NCI-H748 (cell line): Measurements from ENCODE around the gene ITIH1.
"Not testable (repeated sequence)": the region's sequence is repeated elsewhere in the genome, so short reads cannot be mapped to it uniquely, and the experiment has no call there.

ENCODE experiments used
- DNase-seq: peaks from one replicate; lab custom pipeline; 2025; ENCODE audit not compliant: unreplicated experiment; lab: John Stamatoyannopoulos, UW

Gene ITIH1

DNA sequence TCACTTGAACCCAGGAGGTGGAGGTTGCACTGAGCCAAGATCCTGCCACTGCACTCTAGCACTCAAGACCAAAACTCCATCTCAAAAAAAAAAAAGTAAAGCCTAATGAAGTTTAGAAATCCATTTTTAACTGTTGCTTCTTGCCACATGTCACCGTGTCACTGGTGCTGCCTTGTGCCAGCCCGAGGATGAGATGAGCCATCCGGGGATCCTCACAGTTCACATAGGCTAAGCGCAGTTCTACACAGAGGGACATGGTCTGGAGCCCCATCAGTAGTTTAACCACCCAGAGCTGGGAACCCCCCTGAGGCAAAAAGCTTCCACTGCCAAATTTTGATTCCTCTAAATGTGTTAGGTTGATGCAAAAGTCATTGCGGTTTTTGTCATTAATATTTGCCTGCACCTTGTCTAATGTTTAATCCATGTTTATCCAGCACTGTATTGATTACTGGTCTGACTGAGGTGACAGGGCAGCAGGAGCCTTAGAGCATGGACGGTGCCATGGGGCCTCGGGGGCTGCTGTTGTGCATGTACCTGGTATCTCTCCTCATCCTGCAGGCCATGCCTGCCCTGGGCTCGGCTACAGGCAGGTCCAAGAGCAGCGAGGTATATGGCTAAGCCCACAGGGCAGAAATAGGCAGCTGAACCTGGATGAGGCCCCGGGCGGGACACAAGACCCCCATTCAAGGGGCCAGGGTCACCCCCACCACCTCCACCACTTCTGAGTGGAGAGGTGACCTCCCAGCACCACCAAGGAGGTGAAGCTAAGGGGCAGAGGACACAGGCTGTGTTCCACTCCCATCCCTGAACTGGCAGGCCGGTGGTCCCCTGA lies at the start of gene ITIH1:
ITIH1 (plus strand) TSS at position 473 of the 832 bp plus-strand sequence; CDS start at position 490, 17 bp downstream.
- DNase-seq = no peak

- DNase-seq = not testable (repeated sequence)
Observed at GRCh38 chr3:52728753-52729152, 48.6 kb upstream of the ITIH1 start.

DNA sequence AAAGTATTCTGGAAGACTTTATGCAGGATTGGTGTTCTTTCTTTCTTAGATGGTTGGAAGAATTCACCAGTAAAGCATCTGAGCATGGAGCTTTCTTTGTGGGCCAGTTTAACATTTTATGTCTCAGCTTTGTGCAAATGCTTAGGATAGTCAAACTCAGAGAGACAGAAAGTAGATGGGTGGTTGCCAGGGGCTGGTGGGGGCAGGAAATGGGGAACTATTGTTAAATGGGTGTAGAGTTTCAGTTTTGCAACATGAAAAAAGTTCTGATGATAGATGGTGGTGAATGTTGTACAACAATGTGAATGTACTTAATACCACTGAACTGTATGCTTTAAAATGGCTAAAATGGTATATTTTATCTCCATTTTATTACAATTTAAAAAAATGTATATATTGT lies 46.7 kb upstream of the ITIH1 start:
- no peak for DNase-seq

GRCh38 chr3:52731590-52731989 lies 45.8 kb upstream of the ITIH1 start:
- DNase-seq = no peak

DNA sequence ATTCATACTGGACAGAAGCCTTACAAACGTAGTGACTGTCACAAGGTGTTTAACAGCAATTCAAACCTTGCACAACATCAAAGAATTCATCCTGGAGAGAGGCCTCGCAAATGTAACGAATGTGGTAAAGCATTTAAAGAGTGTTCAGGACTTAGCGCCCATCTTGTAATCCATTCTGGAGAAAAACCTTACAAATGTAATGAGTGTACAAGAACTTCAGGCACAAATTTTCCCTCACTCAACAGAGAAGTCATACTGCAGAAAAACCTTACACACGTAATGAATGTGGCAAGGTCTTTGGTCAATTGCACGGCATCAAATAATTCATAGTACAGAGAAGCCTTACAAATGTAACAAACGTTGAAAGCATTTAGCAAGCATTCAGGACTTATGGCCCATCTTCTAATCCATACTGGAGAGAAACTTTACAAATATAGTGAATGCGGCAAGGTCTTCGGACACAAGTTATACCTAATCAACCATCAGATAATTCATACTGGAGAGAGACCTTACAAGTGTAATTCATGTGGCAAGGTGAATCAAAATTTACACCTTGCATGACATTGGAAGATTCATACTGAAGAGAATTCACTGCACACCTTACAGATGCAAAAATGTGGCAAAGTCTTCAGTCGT lies 44.0 kb upstream of the ITIH1 start:
- no peak for DNase-seq

- DNase-seq = no peak
Observed at GRCh38 chr3:52739730-52740129, 37.7 kb upstream of the ITIH1 start.

GRCh38 chr3:52742418-52743041 lies 34.9 kb upstream of the ITIH1 start:
- DNase-seq = no peak

DNA sequence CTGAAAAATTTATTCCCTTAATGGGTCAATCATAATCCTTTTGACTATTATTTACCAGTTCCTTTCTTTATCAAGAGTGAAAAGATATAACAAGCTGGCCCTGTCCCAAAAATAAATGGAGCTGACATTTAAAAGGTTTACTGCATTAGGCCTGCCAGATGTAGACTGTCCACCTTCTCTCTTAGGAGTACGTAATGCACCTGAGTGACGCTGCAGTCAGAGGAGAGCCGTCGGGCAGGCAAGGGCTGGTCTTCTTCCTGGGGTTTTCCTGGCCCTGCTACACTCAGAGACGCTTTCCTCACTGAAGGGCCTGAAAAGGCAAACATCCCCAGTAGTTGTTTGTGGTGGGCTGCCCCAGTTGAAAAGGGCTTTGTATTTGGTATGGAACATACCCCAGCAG lies 34.2 kb upstream of the ITIH1 start:
- no peak for DNase-seq

- no peak for DNase-seq
Observed at GRCh38 chr3:52743721-52744120, 33.7 kb upstream of the ITIH1 start.

DNA sequence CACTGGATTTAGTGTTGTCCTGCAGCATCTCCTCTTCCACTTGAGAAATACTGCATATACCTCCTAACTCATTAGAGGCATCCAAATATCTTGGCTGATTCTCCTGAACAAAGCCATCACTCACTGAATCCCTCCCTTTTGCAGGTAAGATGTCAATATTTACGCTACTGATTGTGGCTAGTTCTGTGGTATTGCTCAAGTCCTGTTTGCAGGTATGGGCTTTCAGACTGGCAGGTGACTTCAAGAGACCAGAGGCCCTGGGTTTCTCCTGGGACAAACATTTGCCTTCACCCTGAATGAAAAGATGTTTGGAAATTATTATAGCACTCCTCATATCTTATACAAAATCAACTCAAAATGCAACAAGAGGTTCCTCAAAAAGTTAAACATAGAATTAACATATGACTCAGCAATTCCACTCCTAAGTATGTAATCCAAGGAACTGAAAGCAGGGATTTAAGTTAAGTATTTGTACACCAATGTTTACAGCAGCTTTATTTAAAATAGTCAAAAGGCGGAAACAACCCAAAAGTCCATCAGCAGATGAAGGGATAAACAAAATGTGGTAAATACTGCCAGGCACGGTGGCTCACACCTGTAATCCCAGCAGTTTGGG lies 25.2 kb upstream of the ITIH1 start:
- no peak for DNase-seq

DNA sequence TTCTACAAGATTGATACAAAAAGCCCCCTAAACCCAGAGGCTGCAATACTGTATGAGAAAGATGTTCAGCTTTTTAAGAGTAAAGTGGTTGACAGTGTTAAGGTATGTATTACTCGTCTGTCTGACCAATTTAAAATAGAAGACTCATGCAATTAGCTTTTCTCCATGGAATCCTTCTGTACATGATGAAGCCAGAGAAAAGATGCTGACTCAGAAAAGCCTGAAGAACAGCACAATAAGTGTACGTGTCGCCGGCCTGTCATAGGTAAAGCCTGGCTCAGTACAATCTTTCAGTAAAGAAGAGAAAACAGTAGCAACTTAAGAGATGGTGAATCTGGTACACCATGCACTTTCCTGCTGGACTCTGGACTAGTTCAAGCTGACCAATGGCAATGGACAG lies 23.0 kb upstream of the ITIH1 start:
- no peak for DNase-seq

GRCh38 chr3:52756141-52756540 lies 21.3 kb upstream of the ITIH1 start:
- DNase-seq = no peak

GRCh38 chr3:52763466-52763865 lies 13.9 kb upstream of the ITIH1 start:
- DNase-seq = no peak

GRCh38 chr3:52769786-52770455 lies 7.5 kb upstream of the ITIH1 start:
- peak; percentile 20 for DNase-seq

DNA sequence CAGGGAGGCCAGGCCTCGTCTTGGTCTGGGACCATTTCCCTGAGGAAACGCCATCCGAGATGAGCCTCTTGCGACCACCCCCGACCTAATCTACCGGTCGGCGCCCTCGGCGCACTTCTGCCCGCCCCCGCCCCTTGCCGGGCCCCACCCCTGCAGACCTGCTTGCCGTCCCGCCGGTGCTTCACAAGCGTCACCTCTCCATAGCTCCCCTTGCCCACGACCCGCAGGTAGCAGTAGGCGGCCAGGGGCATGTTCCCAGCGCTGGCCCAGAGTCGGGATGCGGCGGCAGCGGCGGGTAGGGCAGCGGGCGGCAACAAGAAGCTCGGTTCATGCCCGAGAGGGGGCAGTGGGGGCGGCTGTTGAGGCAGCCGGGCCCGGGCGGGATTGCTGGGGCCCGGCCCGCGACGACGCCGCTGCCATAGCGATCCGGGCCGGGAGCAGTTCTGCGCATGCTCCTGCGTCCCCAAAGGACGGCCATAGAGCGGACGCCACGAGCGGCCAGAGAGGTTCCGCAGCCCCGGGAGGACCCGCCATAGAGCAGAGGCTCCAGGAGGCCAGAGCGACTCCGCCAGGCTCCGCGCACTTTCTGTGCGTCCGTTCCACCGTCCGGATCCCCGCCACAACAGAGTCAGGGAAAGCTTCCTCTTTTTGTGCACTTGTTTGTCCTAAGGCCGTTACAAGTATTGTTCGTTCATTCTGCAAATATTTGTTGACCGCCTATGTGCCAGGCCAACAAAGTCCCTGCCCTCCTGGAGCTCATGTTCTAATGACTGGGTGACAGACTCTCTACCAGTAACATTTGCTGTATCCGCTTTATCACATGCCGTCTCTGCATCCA lies 6.7 kb upstream of the ITIH1 start, which contains the start of gene NEK4:
NEK4 (minus strand) TSS at position 445 of the 838 bp plus-strand sequence; CDS start at position 251, 194 bp downstream.
- DNase-seq = peak; percentile 90

GRCh38 chr3:52771334-52771681 lies 6.1 kb upstream of the ITIH1 start:
- DNase-seq = no peak

DNA sequence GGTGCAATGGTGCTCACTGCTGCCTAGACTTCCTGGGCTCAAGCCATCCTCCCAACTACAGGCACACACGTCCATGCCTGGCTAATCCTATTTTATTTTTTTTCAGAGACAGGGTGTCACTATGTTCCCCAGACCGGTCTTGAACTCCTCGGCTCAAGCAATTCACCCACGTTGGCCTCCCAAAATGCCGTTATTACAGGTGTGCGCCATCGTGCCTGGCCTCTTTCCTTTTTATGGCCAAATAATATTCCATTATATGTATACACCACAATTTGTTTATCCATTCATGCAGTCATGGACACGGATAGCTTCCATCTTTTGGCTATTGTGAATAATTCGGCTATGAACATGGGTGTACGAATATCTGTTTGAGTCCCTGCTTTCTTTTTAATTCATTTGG lies 5.7 kb upstream of the ITIH1 start:
- no peak for DNase-seq

DNA sequence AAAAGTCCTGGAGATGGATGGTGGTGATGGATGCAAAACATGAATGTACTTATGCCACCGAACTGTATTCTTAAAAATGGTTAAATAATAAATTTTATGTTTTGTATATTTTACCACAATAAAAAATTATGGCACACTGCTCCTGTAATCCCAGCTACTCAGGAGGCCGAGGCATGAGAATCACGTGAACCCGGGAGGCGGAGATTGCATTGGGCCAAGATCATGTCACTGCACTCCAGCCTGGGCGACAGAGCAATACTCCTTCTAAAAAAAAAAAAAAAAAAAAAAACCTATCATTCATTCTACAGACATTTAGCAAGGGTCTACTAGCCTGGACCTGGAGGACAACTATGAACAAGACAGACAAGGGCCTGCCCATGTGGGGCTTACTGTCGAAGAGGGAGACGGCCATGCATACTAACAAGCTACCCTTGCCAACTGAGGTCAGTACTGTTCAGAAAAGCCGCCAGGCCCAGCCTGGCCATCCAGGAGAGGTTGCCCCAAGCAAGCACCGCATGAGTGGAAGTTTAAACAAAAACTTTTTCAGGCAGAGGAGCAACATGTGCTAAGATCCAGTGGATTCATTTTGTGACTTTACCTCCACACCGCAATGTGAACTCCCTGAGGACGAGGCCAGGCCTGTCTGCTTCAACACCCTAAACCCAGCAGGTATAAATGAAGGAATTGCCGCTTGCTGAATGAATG lies 3.9 kb upstream of the ITIH1 start:
- DNase-seq = no peak

GRCh38 chr3:52774066-52774713 lies 3.2 kb upstream of the ITIH1 start:
- no peak for DNase-seq
